Chondrocyte (in vitro differentiated cells): ENCODE data around the gene ADAMTS3. TPM values are rescaled to one million over a fixed set of nuclear protein-coding genes. Genes with fewer than 3 reads are reported as not detected.

ENCODE experiments used
- DNase-seq: peaks from one replicate; pipeline ENCODE4 v3.0.0; 2021; ENCODE audit warnings: mixed read lengths, low spot score
- H3K27ac Mint-ChIP-seq: one replicate; pipeline ENCODE4 v1.8.0; 2021; ENCODE audit warnings: mild to moderate bottlenecking, moderate library complexity, mixed read lengths; ENCODE audit not compliant: unreplicated experiment
- H3K27me3 Mint-ChIP-seq: 2 replicates; pipeline ENCODE4 v1.8.0; 2021; ENCODE audit warnings: low read depth, mixed read lengths
- H3K36me3 Mint-ChIP-seq: 2 replicates; pipeline ENCODE4 v1.8.0; 2021; ENCODE audit warnings: low read depth, mixed read lengths
- H3K4me1 Mint-ChIP-seq: 2 replicates; pipeline ENCODE4 v1.8.0; 2021; ENCODE audit warnings: low read depth, mild to moderate bottlenecking, mixed read lengths
- H3K4me3 Mint-ChIP-seq: one replicate; pipeline ENCODE4 v1.8.0; 2021; ENCODE audit warnings: mild to moderate bottlenecking, moderate library complexity, mixed read lengths; ENCODE audit not compliant: unreplicated experiment
- H3K9me3 Mint-ChIP-seq: 2 replicates; pipeline ENCODE4 v1.8.0; 2021; ENCODE audit warnings: low read depth, mixed read lengths
- total RNA-seq: library from RNA; stranded (reverse); gene quantifications from 3 replicates; pipeline ENCODE4 v1.2.1, GENCODE V29; 2021
- TF ChIP-seq, protein P1 (sequence below): fragments of 200-600 bp; sonication (generic); IDR thresholded peaks from 2 replicates; pipeline ENCODE4 v1.5.0; 2021; ENCODE audit warnings: antibody characterized with exemption, mild to moderate bottlenecking, moderate library complexity

ADAMTS3 gene
- total RNA-seq, 1 donor from 2014 or later = 0.60 TPM

DNA sequence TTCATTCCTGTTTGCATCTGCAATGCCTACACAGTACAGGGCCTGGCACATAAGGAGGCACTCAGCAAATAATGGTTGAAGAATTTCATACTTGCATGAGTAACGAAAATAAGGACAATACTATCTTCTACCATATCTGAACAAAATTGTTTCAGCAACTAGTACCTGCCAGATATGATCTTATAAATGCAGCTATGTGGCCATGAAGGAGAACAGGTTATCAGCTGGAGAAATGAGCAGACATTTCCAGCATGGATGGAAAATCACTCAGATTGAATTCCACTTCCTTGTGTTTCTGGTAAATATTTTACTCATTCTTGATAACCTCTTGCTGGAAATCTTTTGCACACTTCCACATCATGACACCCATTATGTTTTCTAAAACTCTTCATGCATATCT lies 204.0 kb downstream of the ADAMTS3 start:
- no peak for DNase-seq

GRCh38 chr4:72360075-72360474 lies 208.9 kb downstream of the ADAMTS3 start:
- DNase-seq = no peak
- Mint-ChIP-seq H3K27ac (no peak overlapping the region), H3K36me3 (no peaks in the 10 kb centered on the region), H3K27me3 (peaks cover 3% of the 10 kb centered on the region), H3K9me3 (no peaks in the 10 kb centered on the region), H3K4me3 (no peak overlapping the region), H3K4me1 (no peaks in the 10 kb centered on the region)
- TF ChIP-seq, protein P1, sequence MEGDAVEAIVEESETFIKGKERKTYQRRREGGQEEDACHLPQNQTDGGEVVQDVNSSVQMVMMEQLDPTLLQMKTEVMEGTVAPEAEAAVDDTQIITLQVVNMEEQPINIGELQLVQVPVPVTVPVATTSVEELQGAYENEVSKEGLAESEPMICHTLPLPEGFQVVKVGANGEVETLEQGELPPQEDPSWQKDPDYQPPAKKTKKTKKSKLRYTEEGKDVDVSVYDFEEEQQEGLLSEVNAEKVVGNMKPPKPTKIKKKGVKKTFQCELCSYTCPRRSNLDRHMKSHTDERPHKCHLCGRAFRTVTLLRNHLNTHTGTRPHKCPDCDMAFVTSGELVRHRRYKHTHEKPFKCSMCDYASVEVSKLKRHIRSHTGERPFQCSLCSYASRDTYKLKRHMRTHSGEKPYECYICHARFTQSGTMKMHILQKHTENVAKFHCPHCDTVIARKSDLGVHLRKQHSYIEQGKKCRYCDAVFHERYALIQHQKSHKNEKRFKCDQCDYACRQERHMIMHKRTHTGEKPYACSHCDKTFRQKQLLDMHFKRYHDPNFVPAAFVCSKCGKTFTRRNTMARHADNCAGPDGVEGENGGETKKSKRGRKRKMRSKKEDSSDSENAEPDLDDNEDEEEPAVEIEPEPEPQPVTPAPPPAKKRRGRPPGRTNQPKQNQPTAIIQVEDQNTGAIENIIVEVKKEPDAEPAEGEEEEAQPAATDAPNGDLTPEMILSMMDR = no peak

More for the DNA sequence above, 204.0 kb downstream of the ADAMTS3 start:
- Mint-ChIP-seq H3K27me3 (no peaks in the 10 kb centered on the region), H3K27ac (no peak overlapping the region), H3K9me3 (no peaks in the 10 kb centered on the region), H3K36me3 (no peaks in the 10 kb centered on the region), H3K4me1 (peaks cover 3% of the 10 kb centered on the region), H3K4me3 (no peak overlapping the region)
- TF ChIP-seq, protein P1 = no peak

DNA sequence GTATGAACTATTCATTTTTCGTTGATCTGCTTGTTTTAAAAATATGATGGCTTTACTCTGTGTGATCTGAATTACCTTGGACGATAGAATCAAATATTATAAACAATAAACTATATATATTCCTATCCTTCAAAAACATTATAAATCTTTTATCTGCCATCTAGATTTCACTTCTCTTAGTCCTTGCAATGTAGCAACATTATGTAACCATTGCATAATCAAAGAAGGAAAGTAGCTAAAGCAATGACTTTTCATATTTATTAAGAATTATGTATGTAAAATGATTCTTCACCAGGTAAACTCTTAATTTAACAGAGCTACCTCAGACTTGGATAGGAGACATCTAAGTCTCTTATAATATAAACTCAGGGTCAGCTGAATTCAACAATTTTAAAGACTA lies 210.5 kb downstream of the ADAMTS3 start:
- Mint-ChIP-seq H3K27ac (no peak overlapping the region), H3K27me3 (peaks cover 3% of the 10 kb centered on the region), H3K4me3 (no peak overlapping the region), H3K36me3 (peaks cover 2% of the 10 kb centered on the region), H3K4me1 (no peaks in the 10 kb centered on the region), H3K9me3 (no peaks in the 10 kb centered on the region)
- DNase-seq = no peak
- TF ChIP-seq, protein P1 = no peak

- H3K4me3 Mint-ChIP-seq = no peak overlapping the region
- no peaks in the 10 kb centered on the region for H3K9me3 Mint-ChIP-seq
- H3K4me1 Mint-ChIP-seq = peaks cover under 1% of the 10 kb centered on the region
- no peak overlapping the region for H3K27ac Mint-ChIP-seq
- peaks cover 3% of the 10 kb centered on the region for H3K27me3 Mint-ChIP-seq
- TF ChIP-seq, protein P1 = no peak
- DNase-seq = no peak
- H3K36me3 Mint-ChIP-seq = peaks cover 2% of the 10 kb centered on the region
These were observed 211.1 kb downstream of the ADAMTS3 start for GRCh38 chr4:72357908-72358307.

GRCh38 chr4:72352711-72353110 lies 216.3 kb downstream of the ADAMTS3 start:
- no peak overlapping the region for H3K27ac Mint-ChIP-seq
- peaks cover 4% of the 10 kb centered on the region for H3K27me3 Mint-ChIP-seq
- DNase-seq = no peak
- H3K4me3 Mint-ChIP-seq = no peak overlapping the region
- TF ChIP-seq, protein P1 = no peak
- H3K9me3 Mint-ChIP-seq = no peaks in the 10 kb centered on the region
- peaks cover 7% of the 10 kb centered on the region for H3K4me1 Mint-ChIP-seq
- peaks cover 2% of the 10 kb centered on the region for H3K36me3 Mint-ChIP-seq
